ENCODE data around the gene POLA1.

- TF ChIP-seq CTCF (IDR thresholded peaks at IDR 0.05; ENCODE audit: poor library complexity) (no peak), EZH2phosphoT487 (IDR thresholded peaks at IDR 0.05; ENCODE audit: low read depth, severe bottlenecking, unreplicated experiment) (no peak)
Measured at GRCh38 chrX:24890677-24891076, 197.0 kb downstream of the POLA1 start.

Measured in hepatocyte (in vitro differentiated cells).